Measurements from ENCODE around the gene UGT1A4.

DNA sequence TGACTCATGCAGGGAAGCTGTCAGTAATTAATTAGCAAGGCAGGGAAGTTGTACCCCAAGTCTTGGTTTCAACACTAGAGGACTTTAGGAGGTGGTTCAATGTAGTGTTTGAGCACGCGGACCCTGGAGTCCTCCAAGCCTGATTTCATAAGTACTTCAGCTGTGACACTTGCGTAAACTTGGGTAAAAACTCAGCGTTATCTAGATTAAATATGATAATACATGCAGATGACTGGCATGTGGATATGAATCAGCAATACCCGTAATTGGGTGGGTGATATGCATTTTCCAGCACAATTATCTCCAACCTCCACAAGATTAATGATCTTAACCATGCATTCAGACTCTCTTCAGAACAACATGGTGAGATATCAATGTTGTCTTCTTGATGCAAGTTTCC is 31.6 kb upstream of the UGT1A4 start:
- TF ChIP-seq, protein P1, sequence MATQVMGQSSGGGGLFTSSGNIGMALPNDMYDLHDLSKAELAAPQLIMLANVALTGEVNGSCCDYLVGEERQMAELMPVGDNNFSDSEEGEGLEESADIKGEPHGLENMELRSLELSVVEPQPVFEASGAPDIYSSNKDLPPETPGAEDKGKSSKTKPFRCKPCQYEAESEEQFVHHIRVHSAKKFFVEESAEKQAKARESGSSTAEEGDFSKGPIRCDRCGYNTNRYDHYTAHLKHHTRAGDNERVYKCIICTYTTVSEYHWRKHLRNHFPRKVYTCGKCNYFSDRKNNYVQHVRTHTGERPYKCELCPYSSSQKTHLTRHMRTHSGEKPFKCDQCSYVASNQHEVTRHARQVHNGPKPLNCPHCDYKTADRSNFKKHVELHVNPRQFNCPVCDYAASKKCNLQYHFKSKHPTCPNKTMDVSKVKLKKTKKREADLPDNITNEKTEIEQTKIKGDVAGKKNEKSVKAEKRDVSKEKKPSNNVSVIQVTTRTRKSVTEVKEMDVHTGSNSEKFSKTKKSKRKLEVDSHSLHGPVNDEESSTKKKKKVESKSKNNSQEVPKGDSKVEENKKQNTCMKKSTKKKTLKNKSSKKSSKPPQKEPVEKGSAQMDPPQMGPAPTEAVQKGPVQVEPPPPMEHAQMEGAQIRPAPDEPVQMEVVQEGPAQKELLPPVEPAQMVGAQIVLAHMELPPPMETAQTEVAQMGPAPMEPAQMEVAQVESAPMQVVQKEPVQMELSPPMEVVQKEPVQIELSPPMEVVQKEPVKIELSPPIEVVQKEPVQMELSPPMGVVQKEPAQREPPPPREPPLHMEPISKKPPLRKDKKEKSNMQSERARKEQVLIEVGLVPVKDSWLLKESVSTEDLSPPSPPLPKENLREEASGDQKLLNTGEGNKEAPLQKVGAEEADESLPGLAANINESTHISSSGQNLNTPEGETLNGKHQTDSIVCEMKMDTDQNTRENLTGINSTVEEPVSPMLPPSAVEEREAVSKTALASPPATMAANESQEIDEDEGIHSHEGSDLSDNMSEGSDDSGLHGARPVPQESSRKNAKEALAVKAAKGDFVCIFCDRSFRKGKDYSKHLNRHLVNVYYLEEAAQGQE (IDR thresholded peaks at IDR 0.05; ENCODE audit: low read depth, low read length), result no peak
- TF ChIP-seq NFIC (IDR thresholded peaks at IDR 0.05; ENCODE audit: low read depth, low read length), result no peak

Measured in GM12878 (cell line).